Body of pancreas (tissue), 4 donors: Measurements from ENCODE around the gene CCNDBP1. TPM values are rescaled to one million over a fixed set of nuclear protein-coding genes. Genes with fewer than 3 reads are reported as not detected.
"Not testable (repeated sequence)": the region's sequence is repeated elsewhere in the genome, so short reads cannot be mapped to it uniquely, and the experiment has no call there.

Experiments used
- ATAC-seq: fragments of 150-250 bp; one replicate; pipeline ENCODE4 v1.9.1; 2016
- DNase-seq, 4 donors: peaks; one replicate each; pipeline ENCODE4 v3.0.0-alpha.2; 2019
- H3K27ac ChIP-seq, 4 donors: fragments of 200-600 bp; sonication (generic); 1 replicate in 3 of 4; 2 replicates in 1 of 4; pipeline versions ENCODE4 v1.5.1 to v1.6.1; 2016 to 2019; ENCODE audit warnings: mild to moderate bottlenecking in 1 of 4, mixed read lengths in 1 of 4, moderate library complexity in 1 of 4
- H3K27me3 ChIP-seq, 2 donors: fragments of 200-600 bp; sonication (generic); one replicate each; pipeline ENCODE4 v1.6.0; 2016; ENCODE audit warnings: mild to moderate bottlenecking in 1 of 2
- H3K36me3 ChIP-seq, 2 donors: fragments of 200-600 bp; sonication (generic); replicated peaks in 1 of 2; 2 replicates each; pipeline ENCODE4 v1.5.1; 2016; ENCODE audit warnings: low read depth in 2 of 2; ENCODE audit not compliant: insufficient read depth in 1 of 2
- H3K4me1 ChIP-seq: fragments of 200-600 bp; sonication (generic); one replicate; pipeline ENCODE4 v1.6.0; 2016
- H3K4me3 ChIP-seq, 2 donors: fragments of 200-600 bp; sonication (generic); 1 replicate in 1 of 2; 2 replicates in 1 of 2; pipeline ENCODE4 v1.5.1; 2016 to 2019
- H3K9me3 ChIP-seq, 3 donors: fragments of 200-600 bp; sonication (generic); 1 replicate in 2 of 3; 2 replicates in 1 of 3; pipeline ENCODE4 v1.5.1; 2016
- POLR2A ChIP-seq, 3 donors: fragments of 450-650 bp; IDR thresholded peaks; one replicate each; pipeline ENCODE4 v1.6.1; 2016; ENCODE audit warnings: antibody characterized with exemption in 3 of 3, mild to moderate bottlenecking in 2 of 3
- WGBS, 2 donors: methylation state at CpG; one replicate each; pipeline ENCODE4 v1.1.5; 2017; 5-methylcytosine and 5-hydroxymethylcytosine counted together
- intact Hi-C: fragments of 100-400 bp; cut with DNase I; formaldehyde crosslinking; loops from one replicate; pipeline ENCODE4 v1.15.1; 2023
- total RNA-seq, 2 donors: library from RNA; depleted of rRNA; stranded (reverse); fragments of >200 nt; gene quantifications; one replicate each; pipeline ENCODE4 v1.1.0, GENCODE V29; 2016
- TF ChIP-seq, protein P1 (sequence below), 7 experiments: fragments of 450-650 bp in 4 of 7; fragments of 200-600 bp in 3 of 7; sonication (generic) in 3 of 7; IDR thresholded peaks; one replicate each; pipeline ENCODE4 v1.5.1; 2016 to 2019; ENCODE audit warnings: antibody characterized with exemption in 7 of 7

CCNDBP1 gene
- total RNA-seq, 2 donors from 2014 or later: 15.5 to 37.1 TPM

DNA sequence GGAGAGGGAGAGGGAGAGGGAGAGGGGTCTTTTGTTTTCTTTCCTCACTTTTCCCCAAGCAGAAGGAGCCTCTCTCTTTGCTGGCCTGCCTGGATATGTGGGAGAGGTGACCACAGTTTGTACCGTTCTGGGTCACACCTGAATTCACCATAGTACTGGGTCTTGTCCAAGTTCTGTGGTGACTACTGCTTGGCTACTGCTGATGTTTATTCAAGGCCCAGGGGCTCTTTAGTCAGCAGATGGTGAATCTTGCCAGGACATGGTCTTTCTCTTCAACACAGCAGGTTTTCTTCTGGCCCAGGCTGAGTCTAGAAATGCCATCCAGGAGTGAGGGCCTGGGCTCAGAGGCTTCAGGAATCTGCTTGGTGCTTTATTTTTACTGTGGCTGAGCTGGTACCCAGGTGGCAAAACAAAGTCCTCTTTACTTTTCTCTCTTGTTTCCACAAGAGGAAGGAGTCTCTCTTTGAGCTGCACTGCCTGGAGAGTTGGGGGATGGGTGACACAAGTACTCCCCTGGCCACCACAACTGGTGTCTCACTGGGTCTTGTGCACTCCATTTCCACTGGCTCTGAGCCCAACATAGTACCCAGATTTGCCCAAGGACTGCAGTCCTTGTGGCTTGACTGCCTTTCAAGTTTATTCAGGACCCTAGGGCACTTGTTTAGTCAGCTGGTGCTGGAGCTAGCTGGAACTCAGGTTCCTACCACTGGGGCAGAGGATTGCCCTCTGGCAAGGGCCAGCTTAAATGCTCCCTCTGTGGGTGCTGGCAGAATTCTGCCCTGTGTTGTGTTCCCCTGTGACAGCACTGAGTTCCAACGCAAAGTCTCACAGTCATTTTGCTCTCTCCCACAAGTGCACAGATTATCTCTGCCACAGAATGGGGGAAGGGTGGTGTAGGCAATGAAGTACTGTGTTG, 16.8 kb upstream of the CCNDBP1 start:
- intact Hi-C loops: no loop called here
- Histone ChIP-seq H3K9me3 (no peaks in the 10 kb centered on the region), H3K36me3 (peaks cover under 1 to 2% of the 10 kb centered on the region in 2 donors), H3K4me3 (no peak overlapping the region), H3K27ac (peak overlapping the region in 2 of 4 donors; percentile 19 to 72), H3K27me3 (no peaks in the 10 kb centered on the region), H3K4me1 (peaks cover 10% of the 10 kb centered on the region)
- ATAC-seq (peak; percentile 45), DNase-seq (peak in 3 of 4 donors; percentile 13 to 70 (median 14))
- WGBS, 2 donors: 58 to 62% methylated on average over 2 of the region's 2 CpGs
- TF ChIP-seq POLR2A (IDR thresholded peaks at IDR 0.05): no peak
- TF ChIP-seq, protein P1, sequence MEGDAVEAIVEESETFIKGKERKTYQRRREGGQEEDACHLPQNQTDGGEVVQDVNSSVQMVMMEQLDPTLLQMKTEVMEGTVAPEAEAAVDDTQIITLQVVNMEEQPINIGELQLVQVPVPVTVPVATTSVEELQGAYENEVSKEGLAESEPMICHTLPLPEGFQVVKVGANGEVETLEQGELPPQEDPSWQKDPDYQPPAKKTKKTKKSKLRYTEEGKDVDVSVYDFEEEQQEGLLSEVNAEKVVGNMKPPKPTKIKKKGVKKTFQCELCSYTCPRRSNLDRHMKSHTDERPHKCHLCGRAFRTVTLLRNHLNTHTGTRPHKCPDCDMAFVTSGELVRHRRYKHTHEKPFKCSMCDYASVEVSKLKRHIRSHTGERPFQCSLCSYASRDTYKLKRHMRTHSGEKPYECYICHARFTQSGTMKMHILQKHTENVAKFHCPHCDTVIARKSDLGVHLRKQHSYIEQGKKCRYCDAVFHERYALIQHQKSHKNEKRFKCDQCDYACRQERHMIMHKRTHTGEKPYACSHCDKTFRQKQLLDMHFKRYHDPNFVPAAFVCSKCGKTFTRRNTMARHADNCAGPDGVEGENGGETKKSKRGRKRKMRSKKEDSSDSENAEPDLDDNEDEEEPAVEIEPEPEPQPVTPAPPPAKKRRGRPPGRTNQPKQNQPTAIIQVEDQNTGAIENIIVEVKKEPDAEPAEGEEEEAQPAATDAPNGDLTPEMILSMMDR (IDR thresholded peaks at IDR 0.05): no peak

GRCh38 chr15:43169888-43170287, 15.3 kb upstream of the CCNDBP1 start:
- Histone ChIP-seq H3K4me1 (peaks cover 10% of the 10 kb centered on the region), H3K36me3 (peaks cover 2 to 6% of the 10 kb centered on the region in 2 donors), H3K27ac (no peak overlapping the region), H3K4me3 (no peak overlapping the region), H3K27me3 (no peaks in the 10 kb centered on the region), H3K9me3 (no peaks in the 10 kb centered on the region)
- ATAC-seq (no peak), DNase-seq (no peak)
- no peak for TF ChIP-seq POLR2A (IDR thresholded peaks at IDR 0.05)
- TF ChIP-seq, protein P1 (IDR thresholded peaks at IDR 0.05): no peak
- WGBS, 2 donors: 84 to 85% methylated on average over 4 of the region's 4 CpGs
- intact Hi-C loops: no loop called here

DNA sequence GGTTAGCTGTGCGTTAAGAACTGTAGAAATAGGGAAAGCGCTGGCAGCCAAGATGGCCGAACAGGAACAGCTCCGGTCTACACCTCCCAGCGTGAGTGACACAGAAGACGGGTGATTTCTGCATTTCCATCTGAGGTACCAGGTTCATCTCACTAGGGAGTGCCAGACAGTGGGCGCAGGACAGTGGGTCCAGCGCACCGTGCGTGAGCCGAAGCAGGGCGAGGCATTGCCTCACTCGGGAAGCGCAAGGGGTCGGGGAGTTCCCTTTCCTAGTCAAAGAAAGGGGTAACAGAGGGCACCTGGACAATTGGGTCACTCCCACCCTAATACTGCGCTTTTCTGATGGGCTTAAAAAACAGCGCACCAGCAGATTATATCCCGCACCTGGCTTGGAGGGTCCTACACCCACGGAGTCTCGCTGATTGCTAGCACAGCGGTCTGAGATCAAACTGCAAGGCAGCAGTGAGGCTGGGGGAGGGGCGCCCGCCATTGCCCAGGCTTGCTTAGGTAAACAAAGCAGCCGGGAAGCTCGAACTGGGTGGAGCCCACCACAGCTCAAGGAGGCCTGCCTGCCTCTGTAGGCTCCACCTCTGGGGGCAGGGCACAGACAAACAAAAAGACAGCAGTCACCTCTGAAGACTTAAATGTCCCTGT, 9.4 kb upstream of the CCNDBP1 start:
- H3K9me3 ChIP-seq, H3K4me3 ChIP-seq, ATAC-seq, H3K4me1 ChIP-seq, H3K36me3 ChIP-seq, intact Hi-C loops, H3K27me3 ChIP-seq, H3K27ac ChIP-seq, DNase-seq: not testable (repeated sequence)
- WGBS, 2 donors: 95% methylated on average over 18 to 25 of the region's 25 CpGs

- H3K4me3 ChIP-seq, DNase-seq, H3K27ac ChIP-seq, intact Hi-C loops, ATAC-seq, H3K9me3 ChIP-seq, H3K27me3 ChIP-seq, H3K36me3 ChIP-seq, H3K4me1 ChIP-seq: not testable (repeated sequence)
- 93 to 100% methylated on average over 2 of the region's 2 CpGs for WGBS, 2 donors
Observed at GRCh38 chr15:43177147-43177546, 8.1 kb upstream of the CCNDBP1 start.

DNA sequence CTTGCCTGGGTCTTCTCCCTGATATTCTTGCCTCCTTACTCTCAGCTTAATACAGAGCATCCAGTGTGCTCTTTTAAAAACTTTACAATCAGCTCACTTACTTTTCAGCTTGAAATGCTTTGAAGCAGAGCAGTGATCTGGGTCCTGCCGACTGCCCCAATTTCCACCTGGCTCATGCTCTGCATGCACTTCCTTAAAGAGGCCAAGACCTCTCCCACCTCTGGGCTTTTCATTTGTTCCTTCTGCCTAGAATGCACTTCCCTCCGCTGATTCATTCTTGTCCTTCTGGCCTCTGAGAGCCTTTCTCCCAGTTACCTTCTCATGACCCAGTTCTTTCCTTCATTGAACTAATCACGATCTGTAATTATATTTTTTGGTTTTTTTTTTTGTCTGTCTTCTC, 1.9 kb upstream of the CCNDBP1 start:
- Histone ChIP-seq H3K9me3 (no peaks in the 10 kb centered on the region), H3K36me3 (no peaks in the 10 kb centered on the region), H3K27me3 (no peaks in the 10 kb centered on the region), H3K4me1 (peaks cover 18% of the 10 kb centered on the region), H3K27ac (no peak overlapping the region), H3K4me3 (no peak overlapping the region)
- intact Hi-C loops: no loop called here
- no peak for TF ChIP-seq POLR2A (IDR thresholded peaks at IDR 0.05)
- TF ChIP-seq, protein P1 (IDR thresholded peaks at IDR 0.05): no peak
- DNase-seq: no peak
- WGBS, 2 donors: 82 to 84% methylated on average over 3 of the region's 3 CpGs
- ATAC-seq: no peak
